Measurements from ENCODE around the gene PIP5K1B.
A peak's percentile ranks its signal among the peaks of the same experiment; 100 is the strongest.

The PIP5K1B gene

DNA sequence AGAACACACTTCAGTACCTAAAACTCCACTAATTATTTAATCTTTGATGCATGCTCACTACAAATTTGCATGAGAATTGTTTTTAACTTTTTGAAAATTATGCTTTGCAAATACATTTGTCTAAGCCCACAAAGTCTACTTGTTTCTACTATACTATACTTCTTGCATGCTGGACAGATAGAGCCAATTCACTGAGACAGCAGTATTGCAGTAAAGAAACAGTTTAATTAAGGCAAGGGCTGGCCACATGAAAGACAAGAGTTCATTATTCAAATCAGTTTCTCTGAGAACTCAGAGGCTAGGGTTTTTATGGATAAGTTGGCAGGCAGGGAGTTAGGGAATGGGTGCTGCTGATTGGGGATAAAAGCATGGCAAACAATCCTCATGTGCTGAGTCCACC lies 324.5 kb downstream of the PIP5K1B start:
- no peak for DNase-seq
- TF ChIP-seq, protein P1, sequence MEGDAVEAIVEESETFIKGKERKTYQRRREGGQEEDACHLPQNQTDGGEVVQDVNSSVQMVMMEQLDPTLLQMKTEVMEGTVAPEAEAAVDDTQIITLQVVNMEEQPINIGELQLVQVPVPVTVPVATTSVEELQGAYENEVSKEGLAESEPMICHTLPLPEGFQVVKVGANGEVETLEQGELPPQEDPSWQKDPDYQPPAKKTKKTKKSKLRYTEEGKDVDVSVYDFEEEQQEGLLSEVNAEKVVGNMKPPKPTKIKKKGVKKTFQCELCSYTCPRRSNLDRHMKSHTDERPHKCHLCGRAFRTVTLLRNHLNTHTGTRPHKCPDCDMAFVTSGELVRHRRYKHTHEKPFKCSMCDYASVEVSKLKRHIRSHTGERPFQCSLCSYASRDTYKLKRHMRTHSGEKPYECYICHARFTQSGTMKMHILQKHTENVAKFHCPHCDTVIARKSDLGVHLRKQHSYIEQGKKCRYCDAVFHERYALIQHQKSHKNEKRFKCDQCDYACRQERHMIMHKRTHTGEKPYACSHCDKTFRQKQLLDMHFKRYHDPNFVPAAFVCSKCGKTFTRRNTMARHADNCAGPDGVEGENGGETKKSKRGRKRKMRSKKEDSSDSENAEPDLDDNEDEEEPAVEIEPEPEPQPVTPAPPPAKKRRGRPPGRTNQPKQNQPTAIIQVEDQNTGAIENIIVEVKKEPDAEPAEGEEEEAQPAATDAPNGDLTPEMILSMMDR (IDR thresholded peaks at IDR 0.05; ENCODE audit: low read depth, low read length, missing control alignments): no peak
- in situ Hi-C loops (cut with HindIII; ENCODE audit: low pct_ligation_motif_present, low sequenced_read_pairs): no loop called here
- Histone ChIP-seq H3K27ac (no peak overlapping the region), H3K36me3 (replicated peaks) (no peaks in the 10 kb centered on the region), H3K27me3 (replicated peaks) (no peaks in the 10 kb centered on the region), H3K4me3 (ENCODE audit: low read depth, low read length) (no peak overlapping the region)

DNA sequence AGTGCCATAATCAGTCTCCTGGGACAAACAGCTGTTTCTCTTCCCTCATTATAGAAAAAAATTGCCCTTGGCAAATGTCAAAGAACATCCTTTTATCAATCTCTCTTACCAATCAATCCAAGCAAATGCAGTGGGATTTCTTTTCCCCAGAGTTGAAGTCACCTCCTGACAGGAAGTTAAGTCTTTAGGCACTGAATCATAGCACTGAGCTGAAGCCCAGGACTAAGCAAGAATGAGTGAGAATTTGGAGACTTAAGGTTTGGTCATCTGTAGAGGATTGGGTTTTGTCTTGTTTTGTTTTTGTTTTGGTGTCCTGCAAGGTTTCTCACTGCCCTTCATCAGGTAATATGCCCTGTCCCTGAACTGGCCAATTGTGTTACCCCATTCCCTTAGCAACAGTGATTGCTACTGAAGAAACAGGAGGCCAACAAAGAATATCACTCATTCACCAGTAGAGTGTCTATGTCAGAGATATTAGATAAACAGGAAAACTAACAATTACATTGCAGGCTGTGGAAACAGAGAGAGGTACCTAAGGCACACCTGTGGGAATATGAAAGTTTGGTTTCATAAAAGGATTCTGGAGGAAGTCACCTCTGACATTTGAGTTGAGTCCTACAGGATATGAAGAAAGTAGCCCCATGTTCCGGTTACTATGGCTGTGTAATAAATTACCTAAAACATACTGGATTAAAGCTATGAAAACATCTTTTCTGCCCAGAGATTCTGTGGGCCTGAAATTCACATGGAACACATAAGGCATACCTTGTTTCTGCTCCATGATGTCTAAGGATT lies 326.0 kb downstream of the PIP5K1B start:
- no peak for DNase-seq
- H3K4me3 ChIP-seq (ENCODE audit: low read depth, low read length): no peak overlapping the region
- H3K27me3 ChIP-seq (replicated peaks): no peaks in the 10 kb centered on the region
- H3K27ac ChIP-seq: no peak overlapping the region
- H3K36me3 ChIP-seq (replicated peaks): no peaks in the 10 kb centered on the region
- in situ Hi-C loops (cut with HindIII; ENCODE audit: low pct_ligation_motif_present, low sequenced_read_pairs): no loop called here
- TF ChIP-seq, protein P1 (IDR thresholded peaks at IDR 0.05; ENCODE audit: low read depth, low read length, missing control alignments): no peak

DNA sequence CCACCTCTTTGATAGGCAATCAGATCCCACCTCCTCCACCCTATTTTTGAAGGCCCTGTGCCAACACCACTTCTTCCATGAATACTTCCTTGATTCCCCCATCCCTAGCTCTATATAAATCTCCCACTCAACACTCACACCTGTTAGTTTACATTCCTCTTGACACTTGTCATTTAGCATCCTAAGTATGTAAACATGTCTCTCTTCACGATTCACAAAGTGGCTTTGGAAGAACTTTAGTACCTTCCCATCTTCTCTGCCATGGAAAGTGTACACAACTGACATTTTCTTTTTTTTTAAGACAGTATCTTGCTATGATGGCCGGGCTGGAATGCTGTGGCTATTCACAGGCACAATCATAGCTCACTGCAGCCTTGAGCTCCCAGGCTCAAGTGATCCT lies 329.0 kb downstream of the PIP5K1B start:
- no peaks in the 10 kb centered on the region for H3K36me3 ChIP-seq (replicated peaks)
- no peaks in the 10 kb centered on the region for H3K27me3 ChIP-seq (replicated peaks)
- no peak overlapping the region for H3K27ac ChIP-seq
- TF ChIP-seq, protein P1 (IDR thresholded peaks at IDR 0.05; ENCODE audit: low read depth, low read length, missing control alignments): no peak
- in situ Hi-C loops (cut with HindIII; ENCODE audit: low pct_ligation_motif_present, low sequenced_read_pairs): no loop called here
- DNase-seq: no peak
- H3K4me3 ChIP-seq (ENCODE audit: low read depth, low read length): no peak overlapping the region

DNA sequence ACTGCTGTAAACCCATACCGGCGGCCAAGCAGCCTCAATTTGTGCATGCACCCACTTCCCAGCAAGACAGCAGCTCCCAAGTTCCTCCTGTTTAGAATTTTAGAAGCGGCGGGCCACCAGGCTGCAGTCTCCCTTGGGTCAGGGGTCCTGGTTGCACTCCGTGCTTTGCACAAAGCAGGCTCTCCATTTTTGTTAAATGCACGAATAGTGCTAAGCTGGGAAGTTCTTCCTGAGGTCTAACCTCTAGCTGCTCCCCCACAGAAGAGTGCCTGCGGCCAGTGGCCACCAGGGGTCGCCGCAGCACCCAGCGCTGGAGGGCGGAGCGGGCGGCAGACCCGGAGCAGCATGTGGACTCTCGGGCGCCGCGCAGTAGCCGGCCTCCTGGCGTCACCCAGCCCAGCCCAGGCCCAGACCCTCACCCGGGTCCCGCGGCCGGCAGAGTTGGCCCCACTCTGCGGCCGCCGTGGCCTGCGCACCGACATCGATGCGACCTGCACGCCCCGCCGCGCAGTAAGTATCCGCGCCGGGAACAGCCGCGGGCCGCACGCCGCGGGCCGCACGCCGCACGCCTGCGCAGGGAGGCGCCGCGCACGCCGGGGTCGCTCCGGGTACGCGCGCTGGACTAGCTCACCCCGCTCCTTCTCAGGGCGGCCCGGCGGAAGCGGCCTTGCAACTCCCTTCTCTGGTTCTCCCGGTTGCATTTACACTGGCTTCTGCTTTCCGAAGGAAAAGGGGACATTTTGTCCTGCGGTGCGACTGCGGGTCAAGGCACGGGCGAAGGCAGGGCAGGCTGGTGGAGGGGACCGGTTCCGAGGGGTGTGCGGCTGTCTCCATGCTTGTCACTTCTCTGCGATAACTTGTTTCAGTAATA lies 330.6 kb downstream of the PIP5K1B start, which contains the start of gene FXN:
Gene FXN (plus strand): TSS at position 315 of the 871 bp plus-strand sequence. CDS start 31 bp downstream, at position 346.
- peak; percentile 66 for DNase-seq
- in situ Hi-C loops (cut with HindIII; ENCODE audit: low pct_ligation_motif_present, low sequenced_read_pairs): no loop called here
- Histone ChIP-seq H3K27ac (peak within 1 kb of the TSS; percentile 75), H3K36me3 (replicated peaks) (no peaks in the 10 kb centered on the region), H3K27me3 (replicated peaks) (no peaks in the 10 kb centered on the region), H3K4me3 (ENCODE audit: low read depth, low read length) (peak within 1 kb of the TSS; percentile 93)
- TF ChIP-seq, protein P1 (IDR thresholded peaks at IDR 0.05; ENCODE audit: low read depth, low read length, missing control alignments): peak; percentile 93

DNA sequence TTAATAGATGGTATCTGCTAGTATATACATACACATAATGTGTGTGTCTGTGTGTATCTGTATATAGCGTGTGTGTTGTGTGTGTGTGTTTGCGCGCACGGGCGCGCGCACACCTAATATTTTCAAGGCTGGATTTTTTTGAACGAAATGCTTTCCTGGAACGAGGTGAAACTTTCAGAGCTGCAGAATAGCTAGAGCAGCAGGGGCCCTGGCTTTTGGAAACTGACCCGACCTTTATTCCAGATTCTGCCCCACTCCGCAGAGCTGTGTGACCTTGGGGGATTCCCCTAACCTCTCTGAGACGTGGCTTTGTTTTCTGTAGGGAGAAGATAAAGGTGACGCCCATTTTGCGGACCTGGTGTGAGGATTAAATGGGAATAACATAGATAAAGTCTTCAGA lies 331.3 kb downstream of the PIP5K1B start:
- DNase-seq: peak; percentile 2
- peak overlapping the region; percentile 93 for H3K4me3 ChIP-seq (ENCODE audit: low read depth, low read length)
- H3K27ac ChIP-seq: peak overlapping the region; percentile 75
- TF ChIP-seq, protein P1 (IDR thresholded peaks at IDR 0.05; ENCODE audit: low read depth, low read length, missing control alignments): no peak
- in situ Hi-C loops (cut with HindIII; ENCODE audit: low pct_ligation_motif_present, low sequenced_read_pairs): no loop called here
- no peaks in the 10 kb centered on the region for H3K36me3 ChIP-seq (replicated peaks)
- H3K27me3 ChIP-seq (replicated peaks): no peaks in the 10 kb centered on the region
